RPMI7951 (cell line): Measurements from ENCODE around the gene RIMBP2. TPM values are rescaled to one million over a fixed set of nuclear protein-coding genes. Genes with fewer than 3 reads are reported as not detected.

Experiments
- DNase-seq: peaks from one replicate; pipeline ENCODE4 v3.0.0-alpha.2; 2012; ENCODE audit warnings: low read depth
- total RNA-seq: library from RNA; depleted of rRNA; stranded (reverse); fragments of >200 nt; shearing (Covaris generic); gene quantifications from 2 replicates; pipeline ENCODE4 v1.2.3, GENCODE V29; 2014

The RIMBP2 gene
- total RNA-seq, 1 experiment from 2014 or later = not detected

DNA sequence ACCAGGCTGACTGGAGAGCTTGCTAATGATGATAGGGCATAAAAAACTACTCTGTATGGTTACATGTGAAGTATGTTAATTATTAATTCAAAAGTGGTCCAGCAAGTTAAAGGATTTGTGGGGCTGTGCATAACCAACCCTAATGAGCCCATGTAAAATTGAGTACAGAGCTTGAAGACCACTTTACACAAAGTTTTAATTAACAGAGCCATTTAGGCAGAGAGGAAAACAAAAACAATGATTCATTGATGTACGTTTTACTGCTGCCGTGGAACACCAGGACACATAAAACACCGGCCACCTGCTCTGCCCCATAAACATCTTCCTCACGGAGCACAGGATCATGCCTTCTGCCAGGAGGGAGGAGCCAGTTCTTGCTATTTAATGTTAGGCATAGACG is 83.5 kb downstream of the RIMBP2 start:
- DNase-seq = no peak

DNA sequence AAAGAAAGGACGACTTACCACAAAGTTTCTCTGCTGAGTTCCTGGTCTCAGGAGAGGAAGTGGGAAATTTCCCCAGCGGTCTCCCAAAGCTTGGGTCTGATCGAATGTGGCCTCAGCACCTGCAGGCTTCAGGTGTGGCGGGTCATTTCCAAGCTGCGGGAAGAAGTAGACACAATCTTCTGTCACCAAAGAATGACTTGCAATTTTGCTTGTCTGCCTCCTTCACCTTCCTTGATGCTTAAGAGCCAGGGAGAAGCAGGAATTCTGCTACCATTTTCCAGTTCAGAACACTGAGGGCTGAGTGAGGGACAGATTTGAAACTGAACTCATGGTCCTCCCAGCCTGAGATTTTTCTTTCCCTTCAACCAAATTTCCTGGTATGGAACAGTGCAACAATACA is 87.8 kb downstream of the RIMBP2 start:
- DNase-seq = no peak

DNA sequence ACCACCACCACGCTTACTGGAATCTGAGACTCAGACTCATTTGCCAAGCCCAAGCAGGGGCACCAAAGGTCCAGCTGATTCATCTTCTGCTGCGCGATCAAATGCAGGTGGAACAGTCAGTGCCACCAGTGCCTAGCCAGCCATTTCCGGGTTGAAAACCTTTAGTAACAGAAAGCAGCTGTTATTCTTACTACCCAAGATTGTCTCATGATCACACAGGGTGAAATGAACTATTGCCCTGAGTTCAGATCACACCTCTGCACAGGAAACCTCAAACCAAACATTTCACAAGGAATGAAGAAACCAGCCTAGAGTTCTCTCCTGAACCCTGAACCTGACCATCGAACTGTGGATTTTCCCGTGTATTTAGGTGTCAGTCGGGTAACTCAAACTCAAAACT is 88.9 kb downstream of the RIMBP2 start:
- no peak for DNase-seq

DNA sequence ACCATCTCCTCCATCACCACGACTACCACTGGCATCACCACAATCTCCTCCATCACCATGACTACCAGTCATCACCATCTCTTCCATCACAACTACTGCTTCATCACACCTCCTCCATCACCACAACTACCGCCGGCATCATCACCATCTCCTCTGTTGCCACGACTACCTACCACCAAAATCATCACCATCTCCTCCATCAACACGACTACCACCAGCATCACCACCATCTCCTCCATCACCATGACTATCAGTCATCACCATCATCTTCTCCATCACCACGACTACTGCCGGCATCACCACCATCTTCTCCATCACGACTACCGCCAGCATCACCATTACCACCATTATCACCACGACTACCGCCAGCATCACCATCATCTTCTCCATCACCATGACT is 89.5 kb downstream of the RIMBP2 start:
- no peak for DNase-seq

DNA sequence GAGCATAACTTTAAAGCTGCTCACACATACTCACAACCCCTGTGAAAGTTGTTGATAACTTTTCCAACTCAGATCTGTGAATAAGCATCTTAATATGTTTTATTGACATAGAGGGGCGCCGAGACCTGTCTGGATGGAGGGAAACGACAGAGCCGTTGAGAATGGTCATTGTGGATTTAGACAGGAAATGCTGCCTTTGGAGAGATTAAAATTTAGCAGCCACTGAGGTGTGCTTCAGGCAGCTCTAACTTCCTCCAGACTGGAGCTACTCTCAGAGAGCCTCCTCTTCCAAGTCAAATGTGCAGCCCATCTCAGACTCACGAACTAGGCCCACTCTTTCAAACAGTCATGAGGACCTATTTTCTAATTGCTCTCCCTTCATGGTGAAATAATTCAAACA is 90.9 kb downstream of the RIMBP2 start:
- DNase-seq = no peak

DNA sequence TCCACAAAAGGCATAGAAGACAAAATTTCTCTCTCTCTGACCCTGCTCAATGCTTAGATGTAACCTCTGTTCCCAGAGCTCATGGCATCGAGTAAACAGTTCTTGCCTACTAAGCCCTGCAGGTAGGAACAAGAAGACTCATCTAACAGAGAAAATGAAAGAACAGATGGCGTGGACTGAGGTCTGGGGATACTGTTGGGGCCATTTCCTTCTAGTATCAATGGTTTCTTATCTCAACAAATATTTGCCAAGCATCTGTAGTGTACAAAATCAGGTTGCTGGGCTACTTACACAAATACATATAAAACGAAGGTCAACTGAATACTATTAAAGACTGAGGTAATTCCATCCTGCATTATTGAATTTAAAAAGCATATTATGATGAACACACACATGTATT is 93.3 kb downstream of the RIMBP2 start:
- DNase-seq = no peak

DNA sequence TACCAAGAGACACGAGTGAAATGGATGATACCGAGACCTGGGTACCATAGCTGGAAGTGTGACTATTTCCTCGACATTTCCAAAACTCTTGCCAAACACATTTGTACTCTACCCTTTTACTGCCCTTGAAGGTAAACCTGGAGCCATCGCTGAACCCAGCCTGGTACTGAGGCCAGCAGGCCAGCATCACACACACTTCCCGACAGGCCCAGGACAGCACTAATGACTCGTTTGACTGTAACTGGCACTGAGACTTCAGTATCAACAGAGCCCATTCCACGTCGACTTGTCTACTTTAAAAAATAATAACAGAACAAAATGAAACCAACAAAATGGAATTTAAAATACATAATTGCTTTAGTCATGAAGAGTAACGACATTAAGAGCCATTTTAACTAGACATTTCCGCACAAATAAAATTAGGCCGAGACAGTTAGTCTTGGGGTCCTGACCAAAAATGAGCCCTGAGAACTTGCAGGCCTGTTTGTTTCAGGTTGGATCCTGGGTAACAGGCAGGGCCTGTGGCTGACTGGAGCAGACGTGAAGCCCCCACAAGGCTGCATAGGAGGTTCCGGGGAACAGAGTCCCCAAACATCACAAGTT is 94.3 kb downstream of the RIMBP2 start:
- no peak for DNase-seq

DNA sequence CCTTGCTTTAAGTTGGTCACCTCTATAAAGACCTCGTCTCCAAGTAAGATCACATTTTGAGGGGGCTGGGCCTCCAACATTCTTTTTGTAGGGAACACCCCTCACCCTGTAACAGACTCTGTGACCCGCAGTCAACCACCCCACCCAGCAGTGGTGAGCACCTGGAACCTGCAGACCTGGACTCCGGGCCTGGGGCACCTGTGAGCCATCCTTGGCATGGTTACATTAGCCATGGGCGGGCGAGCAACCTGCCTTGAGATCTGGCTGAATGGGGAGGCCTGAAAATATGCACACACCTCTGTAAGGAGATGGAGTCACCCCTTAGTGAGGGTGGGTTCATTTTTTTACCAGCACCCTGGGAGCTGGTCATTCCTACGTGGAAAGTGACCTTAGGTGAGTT is 95.3 kb downstream of the RIMBP2 start:
- DNase-seq = no peak

DNA sequence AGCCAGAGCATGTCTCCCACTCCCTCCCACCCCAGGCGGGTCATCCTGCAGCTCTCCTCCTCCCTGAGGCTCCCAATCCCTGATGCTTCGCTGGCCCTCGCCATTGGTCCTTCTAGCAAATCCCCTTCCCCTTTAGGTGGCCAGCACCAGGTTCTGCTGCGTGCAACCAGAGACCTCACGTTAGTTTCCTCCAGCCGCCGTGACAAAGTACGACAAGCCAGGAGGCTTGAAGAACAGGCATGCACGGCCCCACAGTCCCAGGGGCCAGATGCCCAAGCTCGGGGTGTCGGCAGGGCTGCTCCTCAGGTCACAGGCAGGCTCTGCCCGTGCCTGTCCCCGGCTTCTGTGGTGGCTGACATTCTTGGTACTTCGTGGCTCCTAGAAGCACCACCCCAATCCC is 95.8 kb downstream of the RIMBP2 start:
- DNase-seq = no peak

DNA sequence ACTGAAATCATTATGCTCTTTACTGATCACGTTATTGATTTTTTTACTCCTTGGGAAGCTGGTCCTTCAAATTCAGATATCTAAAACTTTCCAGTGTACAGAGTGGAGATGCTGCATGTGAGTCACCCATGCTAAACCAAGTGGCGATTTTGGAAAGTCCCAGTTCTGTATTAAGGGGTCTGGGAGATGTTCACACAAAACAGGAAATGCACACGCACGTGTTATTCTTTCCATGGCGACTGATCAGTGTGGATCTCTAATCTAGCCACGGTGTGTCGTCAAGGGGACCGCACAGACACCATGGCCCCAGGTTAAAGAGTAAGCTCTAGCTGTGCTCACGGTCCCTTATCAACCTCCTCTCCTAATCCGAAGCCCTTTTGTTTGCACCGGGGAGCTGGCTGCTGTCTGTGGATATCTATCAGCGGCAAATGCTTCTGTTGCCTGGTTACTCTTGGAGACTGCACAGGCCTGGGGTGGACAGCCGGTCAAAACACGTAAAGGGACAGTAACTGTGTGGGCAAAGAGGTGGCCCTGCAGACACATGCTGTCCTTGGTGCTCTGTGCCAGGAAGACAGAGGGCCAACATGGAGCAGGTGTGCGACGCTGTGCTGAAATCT is 96.6 kb downstream of the RIMBP2 start:
- DNase-seq = no peak

DNA sequence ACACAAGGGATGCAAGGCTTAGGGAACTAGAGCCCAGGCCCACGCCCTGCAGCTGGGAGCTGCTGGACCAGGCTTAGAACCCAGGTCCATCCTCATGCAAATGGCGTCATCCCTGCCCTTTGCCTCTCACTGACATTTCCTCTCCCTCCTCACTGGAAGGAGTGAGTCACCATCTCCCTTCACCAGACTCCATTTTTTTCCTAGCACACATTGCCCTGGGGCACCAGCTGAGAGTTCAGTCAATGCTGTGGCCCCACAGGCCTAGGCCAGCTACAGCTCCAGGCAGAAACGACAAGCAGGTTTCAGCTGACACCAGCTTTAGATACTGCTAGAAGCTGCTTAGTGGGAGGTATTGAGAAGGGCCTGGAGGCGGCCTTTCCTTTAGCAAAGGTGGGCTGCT is 98.9 kb downstream of the RIMBP2 start:
- peak; percentile 9 for DNase-seq

DNA sequence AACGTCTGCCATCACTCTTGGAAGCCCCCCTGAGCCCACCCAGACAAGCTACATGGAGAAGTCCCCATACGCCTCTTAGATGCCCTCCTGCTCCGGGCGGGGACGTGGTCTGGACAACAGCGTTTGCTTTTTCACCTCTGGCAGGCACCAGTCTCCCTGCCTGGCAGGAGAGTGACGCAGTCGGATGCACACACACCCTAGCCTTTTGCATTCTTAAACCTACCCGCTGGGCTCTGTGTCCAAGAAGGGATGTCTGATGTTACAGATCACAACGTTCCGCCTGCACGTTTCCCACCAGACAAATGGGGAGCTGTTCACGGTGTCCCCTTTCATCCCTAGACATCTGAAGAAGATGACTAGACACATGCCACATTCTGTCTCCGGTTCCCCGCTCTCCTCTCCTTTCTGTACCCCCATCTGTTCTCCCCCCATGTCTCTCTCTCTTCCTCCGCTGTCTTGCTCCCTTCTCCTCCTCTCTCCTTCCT is 100.2 kb downstream of the RIMBP2 start:
- no peak for DNase-seq

DNA sequence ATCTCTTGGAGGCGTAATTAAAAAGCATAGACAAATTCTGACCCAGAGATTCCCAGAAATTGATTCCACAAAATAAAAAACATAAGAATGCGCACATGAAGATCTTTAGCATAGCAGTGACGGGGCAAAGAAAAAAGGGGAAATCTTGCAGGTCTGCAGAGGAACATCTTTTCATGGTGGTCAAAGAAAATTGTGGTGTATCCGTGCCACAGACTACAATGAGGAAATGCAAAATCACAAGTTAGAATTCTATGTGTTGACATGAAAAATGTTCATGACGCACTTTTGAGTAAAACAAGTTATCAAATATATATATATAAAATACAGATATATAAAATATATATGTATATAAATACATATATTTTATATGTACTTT is 101.6 kb downstream of the RIMBP2 start:
- no peak for DNase-seq

DNA sequence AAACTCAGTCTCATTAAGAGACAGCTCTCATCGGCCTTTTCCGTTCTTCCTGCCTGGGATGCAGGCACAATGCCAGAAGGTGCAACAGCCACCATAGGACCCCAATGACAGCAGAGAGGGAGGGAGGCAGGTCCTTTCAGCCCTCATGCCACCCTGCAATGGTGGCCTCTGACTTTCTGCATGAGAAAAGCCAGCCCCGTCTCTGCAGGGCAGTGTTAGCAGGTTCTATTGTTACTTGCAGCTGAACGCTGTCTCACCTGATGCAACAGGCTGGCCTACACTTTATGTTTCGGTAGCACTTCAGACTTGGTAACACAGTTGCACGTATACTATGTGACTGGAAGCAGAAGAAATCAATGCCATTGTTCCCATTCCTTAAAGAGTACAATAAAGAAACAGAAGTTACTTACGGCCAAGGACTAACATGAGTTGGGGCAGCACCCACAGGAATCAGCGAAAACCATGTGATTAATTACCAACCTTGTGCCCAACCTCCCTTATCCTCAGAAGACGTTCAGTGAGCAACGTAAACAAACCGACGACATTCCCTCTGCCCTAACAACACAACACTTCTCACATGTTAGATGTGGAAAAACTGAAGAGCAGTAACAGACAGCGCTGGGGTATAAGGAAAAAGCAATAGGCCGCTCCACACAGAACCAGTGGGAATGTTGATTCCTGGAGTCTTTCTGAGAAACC is 102.1 kb downstream of the RIMBP2 start:
- no peak for DNase-seq

DNA sequence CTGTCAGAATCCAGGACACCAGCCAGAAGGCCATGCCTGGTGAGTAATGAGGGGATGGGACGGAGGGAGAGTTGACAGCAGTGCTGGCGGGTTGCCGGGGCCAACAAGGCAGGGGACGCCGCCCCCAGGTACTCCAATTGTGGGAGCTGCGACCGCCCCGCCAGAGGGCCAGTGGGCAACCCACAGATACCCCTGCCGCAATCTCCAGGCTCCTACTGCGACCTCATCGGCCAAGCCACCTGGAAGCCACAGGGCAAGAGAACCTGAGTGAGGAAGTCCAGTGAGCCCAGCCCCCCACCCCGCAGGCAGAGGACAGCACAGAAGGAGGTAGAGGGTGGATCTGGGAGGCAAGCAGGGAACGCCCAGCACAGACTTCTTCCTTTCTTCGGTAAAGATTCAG is 103.0 kb downstream of the RIMBP2 start:
- no peak for DNase-seq

DNA sequence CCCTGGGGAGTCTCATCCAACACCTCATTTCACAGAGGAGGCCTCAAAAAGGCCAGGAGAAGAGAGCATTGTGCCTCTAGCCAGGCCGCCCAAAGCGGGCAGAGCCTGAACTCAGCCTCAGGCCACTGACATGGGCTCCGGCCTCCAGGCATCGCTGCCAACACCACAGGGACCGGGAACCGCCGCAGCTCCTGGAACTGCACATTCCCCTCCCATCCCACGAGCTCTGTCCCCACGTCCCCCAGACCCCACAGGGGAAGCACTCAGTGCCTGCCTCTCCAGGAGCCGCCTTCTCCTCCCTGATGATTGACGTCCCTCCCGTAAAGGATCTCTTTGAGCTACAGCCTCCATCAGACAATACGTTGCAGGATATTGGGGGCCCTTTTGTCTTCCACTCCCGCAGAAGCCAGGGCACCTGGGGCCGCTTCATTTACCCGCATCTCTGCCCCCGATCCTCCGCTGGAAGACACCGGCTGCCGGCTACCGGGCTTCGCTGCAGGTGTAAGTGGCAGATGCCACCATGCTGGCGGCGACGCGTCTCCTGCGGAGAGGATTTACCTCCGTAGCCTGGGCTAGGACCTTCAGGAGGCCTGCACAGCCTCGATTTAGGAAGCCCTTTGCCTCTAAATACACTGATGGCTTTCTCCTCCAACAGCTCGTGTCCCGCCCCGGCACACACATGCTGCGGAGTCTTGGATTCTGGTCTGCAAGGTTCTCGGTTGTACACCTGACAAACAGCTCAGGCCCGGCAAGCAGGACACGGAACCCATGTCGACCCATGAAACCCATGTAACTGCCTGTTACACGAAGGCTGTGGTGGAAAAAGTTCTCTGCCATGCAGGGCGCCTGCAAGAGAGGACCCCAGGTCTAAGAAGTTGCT is 104.8 kb downstream of the RIMBP2 start:
- DNase-seq = no peak

DNA sequence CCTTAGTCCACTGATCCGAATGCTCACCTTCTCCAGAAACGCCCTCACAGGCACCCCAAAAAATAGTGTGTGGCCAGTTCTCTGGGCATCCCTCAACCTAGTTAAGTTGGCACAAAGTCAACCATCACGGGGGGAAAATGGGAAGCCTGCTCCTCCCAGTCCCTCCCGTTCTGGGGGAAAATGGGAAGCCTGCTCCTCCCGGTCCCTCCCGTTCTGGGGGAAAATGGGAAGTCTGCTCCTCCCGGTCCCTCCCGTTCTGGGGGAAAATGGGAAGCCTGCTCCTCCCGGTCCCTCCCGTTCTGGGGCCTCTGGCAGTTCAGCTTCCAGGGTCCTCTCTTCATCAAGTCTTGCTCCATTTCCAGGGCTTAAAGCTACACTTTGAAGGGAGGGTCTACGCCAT is 106.1 kb downstream of the RIMBP2 start:
- DNase-seq = no peak

DNA sequence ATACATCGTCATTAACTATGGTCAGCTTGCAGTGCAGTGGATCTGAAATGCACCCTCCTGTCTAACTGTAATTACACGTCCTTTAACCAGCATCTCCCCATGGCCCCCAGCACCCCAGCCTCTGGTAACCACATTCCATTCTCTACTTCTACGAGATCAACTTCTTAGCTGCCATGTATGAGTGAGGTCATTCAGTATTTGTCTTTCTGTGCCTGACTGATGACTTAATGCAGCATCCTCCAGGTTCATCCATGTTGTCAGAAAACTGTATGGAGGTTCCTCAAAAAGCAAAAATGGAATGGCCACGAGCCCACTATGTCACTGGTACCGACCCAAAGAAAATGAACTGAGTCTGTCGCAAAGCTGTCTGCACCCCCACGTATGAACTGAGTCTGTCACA is 107.3 kb downstream of the RIMBP2 start:
- no peak for DNase-seq

DNA sequence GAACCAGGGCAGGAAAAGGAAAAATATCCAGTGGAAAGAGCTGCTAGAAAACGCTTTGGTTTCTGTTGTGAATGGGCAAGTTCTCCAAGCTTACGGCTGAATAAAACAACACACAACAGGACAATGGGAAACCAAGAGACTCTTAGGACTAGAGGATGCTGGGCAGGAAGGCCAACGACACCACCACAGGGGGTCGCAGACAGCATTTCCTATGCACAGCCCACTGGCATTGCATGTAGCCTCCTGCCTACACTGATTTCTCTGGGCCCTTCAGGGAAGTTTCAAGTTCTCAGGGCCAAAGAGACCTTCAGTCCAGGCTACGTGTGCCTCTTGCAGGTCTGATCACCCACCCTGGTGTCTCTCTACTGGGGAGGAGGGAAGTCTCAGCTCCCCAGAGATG is 108.0 kb downstream of the RIMBP2 start:
- no peak for DNase-seq

DNA sequence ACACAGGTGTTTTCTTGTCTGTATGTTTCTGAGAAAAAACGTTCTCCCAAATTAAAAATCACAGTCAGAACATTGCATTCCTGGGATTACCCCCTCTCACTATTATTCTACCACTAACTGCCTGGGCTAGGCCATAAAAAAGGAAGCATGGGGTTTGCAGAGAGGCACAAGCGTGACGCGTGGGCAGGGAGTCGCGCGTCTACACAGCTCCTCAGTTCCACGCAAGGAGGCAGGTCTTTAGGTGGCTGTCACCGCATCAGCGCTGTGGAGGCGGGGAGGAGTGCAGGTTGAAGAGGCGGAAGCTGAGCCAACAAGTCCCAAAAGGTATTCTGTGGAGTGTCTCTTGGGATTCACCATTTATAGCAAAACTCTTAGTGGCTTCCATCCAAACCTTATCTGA is 109.9 kb downstream of the RIMBP2 start:
- DNase-seq = no peak

DNA sequence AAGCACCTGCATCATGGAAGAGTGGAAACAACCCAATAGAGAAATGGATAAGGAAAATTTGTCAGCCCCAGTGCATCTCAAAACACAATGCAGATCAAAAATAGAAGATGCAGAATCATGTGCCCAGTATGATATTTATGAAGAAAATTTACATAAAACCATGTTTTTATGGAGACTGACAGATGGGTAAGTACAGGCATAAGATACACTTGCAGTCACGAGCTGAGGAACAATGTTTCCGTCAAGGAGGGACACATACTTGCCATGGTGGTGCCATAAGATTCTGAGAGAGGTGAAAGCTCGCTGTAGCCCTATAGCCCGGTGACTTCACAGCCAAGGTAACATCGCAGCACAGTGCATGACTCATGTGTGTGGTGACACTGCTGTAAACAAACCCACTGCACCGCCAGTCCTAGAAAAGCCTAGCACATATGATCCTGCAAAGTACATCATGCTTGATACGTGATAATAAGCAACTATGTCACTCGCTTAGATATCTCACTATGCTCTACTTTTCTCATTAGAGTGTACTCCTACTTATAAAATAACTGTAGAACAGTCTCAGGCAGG is 112.6 kb downstream of the RIMBP2 start:
- no peak for DNase-seq

DNA sequence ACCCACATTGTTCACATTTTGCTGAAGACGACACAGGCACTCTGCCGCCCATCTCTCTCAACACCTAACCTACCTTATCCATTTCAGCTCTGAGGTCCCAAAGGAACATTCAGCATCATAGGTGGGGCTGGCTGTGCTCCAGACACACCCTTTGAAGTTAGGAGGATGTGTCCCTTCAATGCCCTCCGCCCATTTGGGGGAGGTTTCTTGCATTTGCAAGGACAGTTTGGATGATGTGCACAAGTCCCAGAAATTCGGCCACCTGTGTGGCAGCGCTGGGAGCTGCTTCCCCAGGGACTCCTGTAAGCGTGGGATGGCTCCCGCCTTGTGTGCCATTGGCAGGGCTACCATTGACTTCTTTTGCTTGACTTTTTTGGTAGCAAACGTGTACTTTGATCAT is 113.8 kb downstream of the RIMBP2 start:
- no peak for DNase-seq
